Sciatic nerve (tissue), 2 donors: ENCODE results near the gene APBA2. TPM values are rescaled to one million over a fixed set of nuclear protein-coding genes. Genes with fewer than 3 reads are reported as not detected.

ENCODE experiments used
- ATAC-seq: fragments of 200-7000 bp; cut with Tn5 transposase; one replicate; pipeline ENCODE4 v1.9.1; 2020; ENCODE audit warnings: mild to moderate bottlenecking, moderate library complexity
- DNase-seq: peaks from one replicate; pipeline ENCODE4 v3.0.0-alpha.2; 2020; ENCODE audit warnings: low spot score
- intact Hi-C: fragments of 100-400 bp; cut with DNase I; formaldehyde crosslinking; loops from one replicate; pipeline ENCODE4 v1.14.2; 2022
- total RNA-seq: library from RNA; stranded (reverse); fragmentation: NEBNext Ultra II Directional; extraction: Animal tissue kit (Norgen Biotek cat#: 25700); gene quantifications from one replicate; pipeline ENCODE4 v1.2.1, GENCODE V29; 2021
- donor health status: DM: no; HTN: no; CAD: no.
- donor health status: DM: no; HTN: no; CAD: no.

Gene APBA2
- total RNA-seq, 1 donor from 2014 or later: 3.5 TPM

GRCh38 chr15:29127506-29128430 is 242.0 kb downstream of the APBA2 start:
- ATAC-seq (no peak), DNase-seq (no peak)
- intact Hi-C loops: no loop called here

- ATAC-seq (no peak), DNase-seq (no peak)
- intact Hi-C loops: no loop called here
Observed at GRCh38 chr15:29128671-29129070, 242.9 kb downstream of the APBA2 start.

- DNase-seq (no peak), ATAC-seq (no peak)
- intact Hi-C loops: no loop called here
Observed at GRCh38 chr15:29129221-29129620, 243.4 kb downstream of the APBA2 start.

GRCh38 chr15:29129926-29130325 is 244.2 kb downstream of the APBA2 start:
- no peak for DNase-seq
- ATAC-seq: no peak
- intact Hi-C loops: no loop called here

DNA sequence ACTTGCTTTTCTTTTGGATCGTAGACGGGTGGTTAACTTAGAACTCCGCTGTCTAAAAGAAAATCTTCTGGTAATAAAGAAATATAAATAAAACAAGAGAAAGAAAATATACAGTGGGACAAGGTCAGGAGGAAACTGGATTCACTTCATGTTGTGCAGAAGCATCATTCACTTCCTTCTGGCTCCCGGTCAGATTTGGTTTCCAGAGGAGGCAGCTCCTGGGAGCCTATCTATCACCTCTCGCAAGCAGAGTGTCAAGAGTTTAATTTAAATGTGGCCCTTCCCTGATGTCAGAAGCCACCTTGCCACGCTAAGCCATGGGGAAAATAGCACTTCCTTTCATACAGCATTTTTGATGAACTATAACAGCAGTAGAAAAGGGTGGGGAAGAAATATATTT is 244.7 kb downstream of the APBA2 start:
- intact Hi-C loops: no loop called here
- DNase-seq: peak; percentile 6
- ATAC-seq: no peak

- ATAC-seq: no peak
- intact Hi-C loops: no loop called here
- peak; percentile 44 for DNase-seq
Observed at GRCh38 chr15:29130951-29131839, 245.4 kb downstream of the APBA2 start.

DNA sequence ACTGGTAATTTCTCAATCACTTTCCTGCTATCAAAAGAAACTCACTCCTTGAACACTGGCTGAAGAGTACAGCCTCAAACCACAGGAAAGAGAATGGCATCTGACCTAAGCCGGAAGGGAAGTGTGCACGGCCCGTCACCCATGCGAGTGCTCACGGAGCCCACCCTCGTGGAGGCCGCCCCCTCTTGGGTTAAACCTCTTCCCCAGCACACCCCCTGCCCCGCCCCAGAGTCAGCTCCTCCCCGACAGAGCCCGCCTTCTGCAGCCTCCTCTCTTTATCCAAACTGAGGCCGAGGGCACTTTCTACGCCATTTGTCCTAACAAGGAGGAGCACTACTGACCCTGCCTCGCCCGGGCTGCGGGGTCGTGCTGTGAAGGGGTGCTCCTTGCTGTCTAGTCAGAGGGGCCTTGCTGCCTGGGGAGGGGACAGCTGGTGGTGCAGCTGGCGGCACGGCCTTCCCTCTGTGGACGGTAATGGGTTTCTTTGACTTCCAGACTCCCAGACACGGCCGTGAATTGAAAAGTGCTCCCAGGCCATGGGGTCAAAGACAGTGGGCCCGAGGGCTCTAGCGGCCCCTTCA is 246.2 kb downstream of the APBA2 start:
- intact Hi-C loops: no loop called here
- DNase-seq (no peak), ATAC-seq (no peak)

GRCh38 chr15:29132735-29133181 is 247.0 kb downstream of the APBA2 start:
- no peak for ATAC-seq
- intact Hi-C loops: no loop called here
- no peak for DNase-seq

DNA sequence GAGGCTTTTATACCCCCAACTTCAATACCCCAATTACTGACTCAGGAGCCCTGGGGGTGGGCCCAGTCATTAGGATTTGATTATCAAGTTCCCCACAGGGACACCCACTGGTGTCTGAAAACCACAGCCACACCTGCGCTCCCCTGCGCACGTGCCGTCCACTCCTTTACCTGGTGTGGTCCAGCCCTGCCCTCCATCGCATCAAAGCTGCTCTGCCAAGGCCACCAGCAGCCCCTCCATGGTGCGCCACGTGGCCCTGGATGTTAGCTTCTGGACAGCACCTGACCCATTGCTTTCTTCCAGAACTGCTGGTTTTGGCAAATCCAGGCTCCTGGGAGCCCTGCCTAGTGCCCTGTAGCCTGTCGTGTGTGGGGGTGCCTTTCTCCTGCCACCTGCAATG is 247.5 kb downstream of the APBA2 start:
- DNase-seq: no peak
- intact Hi-C loops: no loop called here
- no peak for ATAC-seq

GRCh38 chr15:29133791-29134190 is 248.0 kb downstream of the APBA2 start:
- ATAC-seq: no peak
- peak; percentile 33 for DNase-seq
- intact Hi-C loops: no loop called here

GRCh38 chr15:29134239-29134638 is 248.5 kb downstream of the APBA2 start:
- ATAC-seq (no peak), DNase-seq (peak; percentile 33)
- intact Hi-C loops: no loop called here

GRCh38 chr15:29134641-29135308 is 249.0 kb downstream of the APBA2 start:
- intact Hi-C loops: no loop called here
- ATAC-seq: no peak

GRCh38 chr15:29135309-29135657 is 249.5 kb downstream of the APBA2 start:
- no peak for DNase-seq
- peak; percentile 47 for ATAC-seq
- intact Hi-C loops: no loop called here

More at GRCh38 chr15:29134641-29135308, 249.0 kb downstream of the APBA2 start:
- peak; percentile 23 for DNase-seq

GRCh38 chr15:29135702-29136646 is 250.2 kb downstream of the APBA2 start:
- intact Hi-C loops: no loop called here
- DNase-seq: peak; percentile 34
- ATAC-seq: no peak

DNA sequence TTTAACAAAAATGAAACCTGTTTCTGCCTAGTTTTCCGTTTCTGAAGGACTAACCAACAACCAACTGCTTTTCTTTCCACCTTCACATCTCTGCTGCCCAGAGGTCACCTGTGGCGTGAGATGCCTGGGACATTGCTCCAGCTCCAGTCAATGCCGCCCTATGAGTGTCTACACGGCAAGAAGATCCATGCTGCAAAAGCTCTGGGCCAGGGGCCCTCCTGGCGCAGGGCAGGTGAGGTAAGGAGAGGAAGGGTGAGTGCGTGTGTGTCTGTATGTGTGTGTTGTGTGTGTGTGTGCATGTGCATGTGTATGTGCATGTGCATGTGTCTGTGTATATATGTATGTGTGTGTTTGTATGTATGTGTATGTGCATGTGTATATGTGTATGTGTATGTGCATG is 252.5 kb downstream of the APBA2 start:
- no peak for ATAC-seq
- intact Hi-C loops: no loop called here
- no peak for DNase-seq

GRCh38 chr15:29139072-29139471 is 253.3 kb downstream of the APBA2 start:
- intact Hi-C loops: no loop called here
- no peak for DNase-seq
- ATAC-seq: no peak

GRCh38 chr15:29139540-29140459 is 254.0 kb downstream of the APBA2 start:
- peak; percentile 72 for DNase-seq
- peak; percentile 77 for ATAC-seq
- intact Hi-C loops: no loop called here
